K562 (cell line): ENCODE results near the gene CARM1. TPM values are rescaled to one million over a fixed set of nuclear protein-coding genes. Genes with fewer than 3 reads are reported as not detected.

ENCODE experiments used
- ATAC-seq: fragments of 200-7000 bp; cut with Tn5 transposase; 3 replicates; pipeline ENCODE4 v1.9.1; 2020; ENCODE audit warnings: moderate library complexity
- BruUV-seq: library from RNA; stranded (reverse); fragments of 400-500 nt; replicated peaks from 2 replicates; lab custom pipeline; 2021; lab: Mats Ljungman, UMichigan
- CTCF ChIA-PET: fragments of 300-600 bp; formaldehyde crosslinking; extraction: SDS; loops from one replicate; lab custom pipeline; 2021; ENCODE audit warnings: low intra/inter-chr PET ratio; lab: Yijun Ruan, JAX
- POLR2A ChIA-PET: fragments of 300-600, 350-650 bp; sonication (Branson Sonifier 250); formaldehyde crosslinking; extraction: SDS; loops from one replicate; lab custom pipeline; 2021; ENCODE audit warnings: antibody characterized with exemption, inconsistent platforms; lab: Yijun Ruan, JAX
- DNase-seq, 4 experiments: peaks; one replicate each; pipeline versions ENCODE4 v3.0.0 to v3.0.0-alpha.2; 2011 to 2018; ENCODE audit warnings: low spot score in 3 of 4, mixed read lengths in 3 of 4; ENCODE audit errors: extremely low read depth in 1 of 4
- FAIRE-seq: peaks from 2 replicates; lab custom pipeline; 2011; peaks lifted over from hg19 to GRCh38; lab: Jason Lieb, UNC
- H2AFZ ChIP-seq: 2 replicates; pipeline ENCODE4 v1.6.0; 2011; ENCODE audit warnings: low read depth, low read length, control low read depth, inconsistent platforms
- H3K27ac ChIP-seq: fragments of 200-600 bp; 3 replicates; pipeline ENCODE4 v1.8.0; 2011; ENCODE audit warnings: low read depth, mild to moderate bottlenecking, control low read depth, inconsistent platforms, low read length, moderate library complexity, mixed read lengths; ENCODE audit errors: extremely low read depth
- H3K27me3 ChIP-seq, 2 experiments: fragments of 300-600 bp in 1 of 2; 2 replicates in 1 of 2; 3 replicates in 1 of 2; pipeline versions ENCODE4 v1.6.0 to v1.8.0; 2011; ENCODE audit warnings: inconsistent platforms in 2 of 2, low read length in 2 of 2, mild to moderate bottlenecking in 1 of 2, mixed read lengths in 1 of 2, moderate library complexity in 1 of 2; ENCODE audit not compliant: control insufficient read depth in 2 of 2, insufficient read depth in 2 of 2
- H3K36me3 ChIP-seq: fragments of 300-600 bp; 3 replicates; pipeline ENCODE4 v1.8.0; 2011; ENCODE audit warnings: mild to moderate bottlenecking, low read length, inconsistent platforms; ENCODE audit not compliant: control insufficient read depth, insufficient read depth
- H3K4me1 ChIP-seq, 2 experiments: fragments of 200-600 bp in 1 of 2; replicated peaks in 1 of 2; 2 replicates in 1 of 2; 3 replicates in 1 of 2; pipeline versions ENCODE4 v1.5.1 to v1.8.0; 2011; ENCODE audit warnings: inconsistent platforms in 2 of 2, low read length in 2 of 2, mild to moderate bottlenecking in 1 of 2, mixed read lengths in 1 of 2, moderate library complexity in 1 of 2; ENCODE audit not compliant: control insufficient read depth in 2 of 2, insufficient read depth in 2 of 2
- H3K4me2 ChIP-seq: 2 replicates; pipeline ENCODE4 v1.6.1; 2011; ENCODE audit warnings: low read length, control low read depth, inconsistent platforms, mixed read lengths; ENCODE audit not compliant: insufficient read depth
- H3K4me3 ChIP-seq: fragments of 200-600 bp; sonication (generic), shearing (Covaris generic); 2 replicates; pipeline ENCODE4 v1.5.1; 2016; ENCODE audit warnings: control low read depth, inconsistent platforms
- H3K79me2 ChIP-seq: fragments of 200-600 bp; 3 replicates; pipeline ENCODE4 v1.8.0; 2011; ENCODE audit warnings: low read length, inconsistent platforms; ENCODE audit not compliant: control insufficient read depth, insufficient read depth
- H3K9ac ChIP-seq, 2 experiments: 2 replicates each; pipeline versions ENCODE4 v1.6.0 to v1.6.1; 2011; ENCODE audit warnings: low read depth in 2 of 2, low read length in 2 of 2, control low read depth in 1 of 2, inconsistent platforms in 1 of 2, mild to moderate bottlenecking in 1 of 2, mixed read lengths in 1 of 2; ENCODE audit not compliant: insufficient read depth in 1 of 2
- H3K9me1 ChIP-seq: one replicate; pipeline ENCODE4 v1.6.0; 2011; ENCODE audit warnings: inconsistent platforms, mild to moderate bottlenecking, low read length, moderate library complexity; ENCODE audit not compliant: control insufficient read depth, insufficient read depth
- H3K9me3 ChIP-seq: replicated peaks from 2 replicates; pipeline ENCODE4 v1.5.1; 2011; ENCODE audit warnings: low read depth, low read length, inconsistent platforms; ENCODE audit not compliant: control insufficient read depth, insufficient read depth
- H4K20me1 ChIP-seq: replicated peaks from 2 replicates; pipeline ENCODE4 v1.6.1; 2011; ENCODE audit warnings: low read length, inconsistent platforms, mixed read lengths; ENCODE audit not compliant: control insufficient read depth, insufficient read depth
- CBFA2T3 ChIP-seq: fragments of 450-650 bp; IDR thresholded peaks from 2 replicates; pipeline ENCODE4 v1.6.1; 2017
- NR2C1 ChIP-seq, 2 experiments: fragments of 450-650 bp; IDR thresholded peaks; 2 replicates each; pipeline ENCODE4 v1.6.1; 2017; ENCODE audit warnings: mild to moderate bottlenecking in 2 of 2, antibody characterized with exemption in 1 of 2, inconsistent platforms in 1 of 2, missing compliant biosample characterization in 1 of 2, missing genetic modification characterization in 1 of 2
- POLR2AphosphoS2 ChIP-seq: IDR thresholded peaks from 2 replicates; pipeline ENCODE4 v1.6.1; 2012; ENCODE audit warnings: low read length, improper control_type of control experiment
- SMARCA5 ChIP-seq: fragments of 450-650 bp; IDR thresholded peaks from 2 replicates; pipeline ENCODE4 v1.6.1; 2016
- ZNF124 ChIP-seq: sonication (generic); formaldehyde crosslinking; IDR thresholded peaks from 2 replicates; pipeline ENCODE4 v1.8.1; 2022; ENCODE audit warnings: missing genetic modification reagents
- WGBS: fragments of 100-300 bp; shearing (Covaris generic); methylation state at CpG from one replicate; pipeline ENCODE4 v1.1.6; 2016; ENCODE audit warnings: low coverage, mixed read lengths; ENCODE audit not compliant: insufficient coverage; ENCODE audit errors: missing lambda C conversion rate; 5-methylcytosine and 5-hydroxymethylcytosine counted together
- in situ Hi-C: fragments of 300-500 bp; cut with MboI; formaldehyde crosslinking; loops from 4 replicates; pipeline ENCODE4 v1.15.0; 2018; ENCODE audit warnings: inconsistent platforms, mixed read lengths
- intact Hi-C: fragments of 100-400 bp; cut with micrococcal nuclease; formaldehyde crosslinking; loops from 2 replicates; pipeline ENCODE4 v1.14.2; 2022
- polyA plus RNA-seq, 8 experiments: library from polyadenylated mRNA; depleted of rRNA in 4 of 8; stranded (reverse) in 5 of 8; unstranded in 3 of 8; fragments of >200 nt; fragmentation: Nextera tagmentation in 2 of 8; fragmentation: Illumina TruSeq in 1 of 8; extraction: Ambion mirVana in 2 of 8; extraction: Trizol in 1 of 8; gene quantifications; 2 replicates each; pipeline versions ENCODE4 v1.2.1 to v1.2.3, GENCODE V29; 2011 to 2014; ENCODE audit warnings: inconsistent platforms in 1 of 8, missing spikeins in 1 of 8
- total RNA-seq, 7 experiments: library from RNA; depleted of rRNA in 6 of 7; stranded (reverse); fragments of >200 nt in 6 of 7; fragmentation: Illumina TruSeq in 2 of 7; extraction: Trizol in 2 of 7; gene quantifications; 2 replicates each; pipeline versions ENCODE4 v1.2.1 to v1.2.3, GENCODE V29; 2011 to 2021; ENCODE audit warnings: low replicate concordance in 1 of 7
- TF ChIP-seq, protein P1 (sequence below): fragments of 200-600 bp; sonication (generic); IDR thresholded peaks from one replicate; pipeline ENCODE4 v1.6.1; 2012; ENCODE audit warnings: mild to moderate bottlenecking, low read depth, low read length, inconsistent platforms

Gene CARM1
- total and polyA plus RNA-seq, 9 of the 15 experiments (the other 6 are each of a cell fraction or from before 2014, with no cell fraction given) = 0.36 to 86.0 (median 29.7) TPM

- in situ Hi-C loops (no loop called here), intact Hi-C loops (no loop called here)
- H4K20me1 ChIP-seq = no peaks in the 10 kb centered on the region
- H3K27me3 ChIP-seq = no peaks in the 10 kb centered on the region
- TF ChIP-seq POLR2AphosphoS2 = no peak
- TF ChIP-seq CBFA2T3 = no peak
- TF ChIP-seq, protein P1, sequence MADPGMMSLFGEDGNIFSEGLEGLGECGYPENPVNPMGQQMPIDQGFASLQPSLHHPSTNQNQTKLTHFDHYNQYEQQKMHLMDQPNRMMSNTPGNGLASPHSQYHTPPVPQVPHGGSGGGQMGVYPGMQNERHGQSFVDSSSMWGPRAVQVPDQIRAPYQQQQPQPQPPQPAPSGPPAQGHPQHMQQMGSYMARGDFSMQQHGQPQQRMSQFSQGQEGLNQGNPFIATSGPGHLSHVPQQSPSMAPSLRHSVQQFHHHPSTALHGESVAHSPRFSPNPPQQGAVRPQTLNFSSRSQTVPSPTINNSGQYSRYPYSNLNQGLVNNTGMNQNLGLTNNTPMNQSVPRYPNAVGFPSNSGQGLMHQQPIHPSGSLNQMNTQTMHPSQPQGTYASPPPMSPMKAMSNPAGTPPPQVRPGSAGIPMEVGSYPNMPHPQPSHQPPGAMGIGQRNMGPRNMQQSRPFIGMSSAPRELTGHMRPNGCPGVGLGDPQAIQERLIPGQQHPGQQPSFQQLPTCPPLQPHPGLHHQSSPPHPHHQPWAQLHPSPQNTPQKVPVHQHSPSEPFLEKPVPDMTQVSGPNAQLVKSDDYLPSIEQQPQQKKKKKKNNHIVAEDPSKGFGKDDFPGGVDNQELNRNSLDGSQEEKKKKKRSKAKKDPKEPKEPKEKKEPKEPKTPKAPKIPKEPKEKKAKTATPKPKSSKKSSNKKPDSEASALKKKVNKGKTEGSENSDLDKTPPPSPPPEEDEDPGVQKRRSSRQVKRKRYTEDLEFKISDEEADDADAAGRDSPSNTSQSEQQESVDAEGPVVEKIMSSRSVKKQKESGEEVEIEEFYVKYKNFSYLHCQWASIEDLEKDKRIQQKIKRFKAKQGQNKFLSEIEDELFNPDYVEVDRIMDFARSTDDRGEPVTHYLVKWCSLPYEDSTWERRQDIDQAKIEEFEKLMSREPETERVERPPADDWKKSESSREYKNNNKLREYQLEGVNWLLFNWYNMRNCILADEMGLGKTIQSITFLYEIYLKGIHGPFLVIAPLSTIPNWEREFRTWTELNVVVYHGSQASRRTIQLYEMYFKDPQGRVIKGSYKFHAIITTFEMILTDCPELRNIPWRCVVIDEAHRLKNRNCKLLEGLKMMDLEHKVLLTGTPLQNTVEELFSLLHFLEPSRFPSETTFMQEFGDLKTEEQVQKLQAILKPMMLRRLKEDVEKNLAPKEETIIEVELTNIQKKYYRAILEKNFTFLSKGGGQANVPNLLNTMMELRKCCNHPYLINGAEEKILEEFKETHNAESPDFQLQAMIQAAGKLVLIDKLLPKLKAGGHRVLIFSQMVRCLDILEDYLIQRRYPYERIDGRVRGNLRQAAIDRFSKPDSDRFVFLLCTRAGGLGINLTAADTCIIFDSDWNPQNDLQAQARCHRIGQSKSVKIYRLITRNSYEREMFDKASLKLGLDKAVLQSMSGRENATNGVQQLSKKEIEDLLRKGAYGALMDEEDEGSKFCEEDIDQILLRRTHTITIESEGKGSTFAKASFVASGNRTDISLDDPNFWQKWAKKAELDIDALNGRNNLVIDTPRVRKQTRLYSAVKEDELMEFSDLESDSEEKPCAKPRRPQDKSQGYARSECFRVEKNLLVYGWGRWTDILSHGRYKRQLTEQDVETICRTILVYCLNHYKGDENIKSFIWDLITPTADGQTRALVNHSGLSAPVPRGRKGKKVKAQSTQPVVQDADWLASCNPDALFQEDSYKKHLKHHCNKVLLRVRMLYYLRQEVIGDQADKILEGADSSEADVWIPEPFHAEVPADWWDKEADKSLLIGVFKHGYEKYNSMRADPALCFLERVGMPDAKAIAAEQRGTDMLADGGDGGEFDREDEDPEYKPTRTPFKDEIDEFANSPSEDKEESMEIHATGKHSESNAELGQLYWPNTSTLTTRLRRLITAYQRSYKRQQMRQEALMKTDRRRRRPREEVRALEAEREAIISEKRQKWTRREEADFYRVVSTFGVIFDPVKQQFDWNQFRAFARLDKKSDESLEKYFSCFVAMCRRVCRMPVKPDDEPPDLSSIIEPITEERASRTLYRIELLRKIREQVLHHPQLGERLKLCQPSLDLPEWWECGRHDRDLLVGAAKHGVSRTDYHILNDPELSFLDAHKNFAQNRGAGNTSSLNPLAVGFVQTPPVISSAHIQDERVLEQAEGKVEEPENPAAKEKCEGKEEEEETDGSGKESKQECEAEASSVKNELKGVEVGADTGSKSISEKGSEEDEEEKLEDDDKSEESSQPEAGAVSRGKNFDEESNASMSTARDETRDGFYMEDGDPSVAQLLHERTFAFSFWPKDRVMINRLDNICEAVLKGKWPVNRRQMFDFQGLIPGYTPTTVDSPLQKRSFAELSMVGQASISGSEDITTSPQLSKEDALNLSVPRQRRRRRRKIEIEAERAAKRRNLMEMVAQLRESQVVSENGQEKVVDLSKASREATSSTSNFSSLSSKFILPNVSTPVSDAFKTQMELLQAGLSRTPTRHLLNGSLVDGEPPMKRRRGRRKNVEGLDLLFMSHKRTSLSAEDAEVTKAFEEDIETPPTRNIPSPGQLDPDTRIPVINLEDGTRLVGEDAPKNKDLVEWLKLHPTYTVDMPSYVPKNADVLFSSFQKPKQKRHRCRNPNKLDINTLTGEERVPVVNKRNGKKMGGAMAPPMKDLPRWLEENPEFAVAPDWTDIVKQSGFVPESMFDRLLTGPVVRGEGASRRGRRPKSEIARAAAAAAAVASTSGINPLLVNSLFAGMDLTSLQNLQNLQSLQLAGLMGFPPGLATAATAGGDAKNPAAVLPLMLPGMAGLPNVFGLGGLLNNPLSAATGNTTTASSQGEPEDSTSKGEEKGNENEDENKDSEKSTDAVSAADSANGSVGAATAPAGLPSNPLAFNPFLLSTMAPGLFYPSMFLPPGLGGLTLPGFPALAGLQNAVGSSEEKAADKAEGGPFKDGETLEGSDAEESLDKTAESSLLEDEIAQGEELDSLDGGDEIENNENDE = no peak
- TF ChIP-seq NR2C1 (IDR thresholded peaks at IDR 0.05) = no peak
- no peak for TF ChIP-seq NR2C1 (tag; IDR thresholded peaks at IDR 0.05)
- no peak for TF ChIP-seq SMARCA5
- TF ChIP-seq ZNF124 (CRISPR knock-in tag) = no peak
- 49% methylated on average over 8 of the region's 14 CpGs for WGBS
- H3K9me1 ChIP-seq = no peaks in the 10 kb centered on the region
- no peaks in the 10 kb centered on the region for H3K9me3 ChIP-seq
- ChIA-PET POLR2A (interaction anchor here (1.0 kb wide), 1 partner anchor 12 kb away, joined by 3 read pairs; the partner anchor contains the start of gene TMED1), CTCF (no interaction called here)
- H3K27ac ChIP-seq = no peak within 1 kb of the TSS
- H3K36me3 ChIP-seq = no peaks in the 10 kb centered on the region
- H2AFZ ChIP-seq = no peak within 1 kb of the TSS
- peaks cover under 1 to 11% of the 10 kb centered on the region in 2 experiments; a peak in 4 of 5 replicates for H3K4me1 ChIP-seq
- H3K9ac ChIP-seq = peak within 1 kb of the TSS in 1 of 2 experiments; percentile 81; a peak in 2 of 4 replicates
- H3K4me3 ChIP-seq = no peak within 1 kb of the TSS
- H3K4me2 ChIP-seq = no peak within 1 kb of the TSS
- ATAC-seq (no peak), DNase-seq (peak in 1 of 4 experiments; percentile 6), FAIRE-seq (no peak)
- no TSS peak for BruUV-seq
- no peaks in the 10 kb centered on the region for H3K79me2 ChIP-seq
Observed at GRCh38 chr19:10848230-10848856, 23.0 kb upstream of the CARM1 start, which contains the start of gene C19orf38. TSS of gene C19orf38 (plus strand) at chr19:10848415. CDS start at chr19:10848509, 94 bp downstream.
